ENCODE results near the gene SLC51A.
"Not testable (repeated sequence)": the region's sequence is repeated elsewhere in the genome, so short reads cannot be mapped to it uniquely, and the experiment has no call there.

The SLC51A gene

DNA sequence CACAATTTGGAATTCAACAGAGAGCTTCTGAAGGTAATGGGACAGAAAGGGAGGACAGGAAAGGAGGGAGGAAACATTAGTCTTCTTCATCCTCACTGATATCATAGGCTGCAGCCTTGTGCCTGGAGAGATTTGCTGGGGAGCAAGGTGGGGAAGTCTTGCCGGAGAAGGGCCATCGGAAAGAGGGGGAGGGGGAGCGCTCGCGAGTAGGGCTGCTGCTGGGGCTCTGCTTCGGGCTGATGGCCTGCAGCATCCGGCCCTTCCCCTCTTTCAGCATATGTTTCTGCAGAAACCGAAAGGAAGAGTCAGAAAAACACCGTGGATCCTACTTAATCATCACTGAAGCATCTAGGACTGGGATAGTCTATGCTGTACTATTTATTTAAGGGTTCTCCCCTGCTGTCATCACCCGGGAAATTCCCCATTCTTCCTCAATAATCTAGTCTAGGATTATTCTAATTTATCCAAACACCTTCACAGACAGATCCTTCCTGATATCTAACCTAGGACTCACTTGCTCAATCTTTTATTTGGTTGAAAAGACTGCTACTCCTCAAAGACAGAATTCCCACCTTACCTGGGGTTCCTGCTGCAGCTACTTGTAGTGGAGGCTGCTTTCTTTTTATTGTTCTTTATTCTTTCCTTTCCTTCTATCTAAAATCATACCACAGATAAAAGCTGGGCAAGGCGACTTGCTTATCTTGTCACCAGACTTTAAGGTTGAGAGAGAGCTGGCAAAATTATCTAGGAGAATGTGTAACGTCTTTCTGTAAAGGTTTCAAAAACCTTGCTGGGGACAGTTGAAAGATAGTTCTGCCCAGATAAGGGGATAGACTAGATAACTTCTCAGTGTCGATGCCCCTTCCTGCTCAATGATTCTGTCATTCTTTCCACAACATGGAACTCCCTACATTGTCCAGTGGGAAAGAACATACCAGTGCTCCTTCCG, 22.6 kb downstream of the SLC51A start:
- no peak for DNase-seq (ENCODE audit: low read depth in 2 of 2)

DNA sequence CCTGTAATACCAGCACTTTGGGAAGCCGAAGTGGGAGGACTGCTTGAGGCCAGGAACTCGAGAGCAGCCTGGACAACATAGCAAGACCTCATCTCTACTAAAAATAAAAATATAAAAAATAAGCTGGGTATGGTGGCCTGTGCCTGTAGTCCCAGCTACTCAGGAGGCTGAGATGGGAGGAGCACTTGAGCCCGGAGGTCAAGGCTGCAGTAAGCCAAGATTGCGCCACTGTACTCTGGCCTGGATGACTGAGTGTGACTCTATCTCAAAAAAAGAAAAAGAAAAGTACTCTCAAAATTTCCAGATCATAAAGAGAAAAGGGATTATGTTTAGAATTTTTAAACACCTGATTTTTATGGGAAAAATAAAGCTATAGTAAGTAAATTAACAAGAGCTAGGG, 24.1 kb downstream of the SLC51A start:
- DNase-seq (ENCODE audit: low read depth in 2 of 2): no peak

DNA sequence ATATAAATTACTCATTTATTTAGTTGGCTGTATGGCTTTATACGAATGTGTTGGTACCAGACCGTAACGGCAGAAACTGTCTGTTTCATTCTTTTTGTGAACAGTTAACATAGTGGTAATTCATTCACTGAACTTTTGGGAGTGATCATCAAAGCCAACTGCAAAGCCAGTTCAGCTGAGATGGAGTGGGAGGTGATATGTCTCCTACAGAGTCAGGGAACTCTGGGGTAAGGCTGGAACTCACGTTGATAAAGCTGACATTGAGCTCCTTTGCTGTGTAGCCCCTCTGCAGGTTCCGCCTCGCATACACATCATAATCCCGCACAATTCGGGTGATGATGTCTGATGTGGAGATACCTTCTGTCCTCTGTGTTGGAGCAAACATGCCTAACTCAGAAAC, 25.4 kb downstream of the SLC51A start:
- DNase-seq (ENCODE audit: low read depth in 2 of 2): no peak

DNA sequence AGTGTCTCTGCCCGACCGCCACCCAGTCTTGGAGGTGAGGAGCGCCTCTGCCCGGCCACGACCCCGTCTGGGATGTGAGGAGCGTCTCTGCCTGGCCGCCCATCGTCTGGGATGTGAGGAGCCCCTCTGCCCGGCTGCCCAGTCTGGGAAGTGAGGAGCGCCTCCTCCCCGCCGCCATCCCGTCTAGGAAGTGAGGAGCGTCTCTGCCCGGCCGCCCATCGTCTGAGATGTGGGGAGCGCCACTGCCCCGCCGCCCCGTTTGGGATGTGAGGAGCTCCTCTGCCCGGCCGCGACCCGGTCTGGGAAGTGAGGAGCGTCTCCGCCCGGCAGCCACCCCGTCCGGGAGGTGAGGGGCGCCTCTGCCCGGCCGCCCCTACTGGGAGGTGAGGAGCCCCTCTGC, 27.8 kb downstream of the SLC51A start:
- not testable (repeated sequence) for DNase-seq (ENCODE audit: low read depth in 2 of 2)

DNA sequence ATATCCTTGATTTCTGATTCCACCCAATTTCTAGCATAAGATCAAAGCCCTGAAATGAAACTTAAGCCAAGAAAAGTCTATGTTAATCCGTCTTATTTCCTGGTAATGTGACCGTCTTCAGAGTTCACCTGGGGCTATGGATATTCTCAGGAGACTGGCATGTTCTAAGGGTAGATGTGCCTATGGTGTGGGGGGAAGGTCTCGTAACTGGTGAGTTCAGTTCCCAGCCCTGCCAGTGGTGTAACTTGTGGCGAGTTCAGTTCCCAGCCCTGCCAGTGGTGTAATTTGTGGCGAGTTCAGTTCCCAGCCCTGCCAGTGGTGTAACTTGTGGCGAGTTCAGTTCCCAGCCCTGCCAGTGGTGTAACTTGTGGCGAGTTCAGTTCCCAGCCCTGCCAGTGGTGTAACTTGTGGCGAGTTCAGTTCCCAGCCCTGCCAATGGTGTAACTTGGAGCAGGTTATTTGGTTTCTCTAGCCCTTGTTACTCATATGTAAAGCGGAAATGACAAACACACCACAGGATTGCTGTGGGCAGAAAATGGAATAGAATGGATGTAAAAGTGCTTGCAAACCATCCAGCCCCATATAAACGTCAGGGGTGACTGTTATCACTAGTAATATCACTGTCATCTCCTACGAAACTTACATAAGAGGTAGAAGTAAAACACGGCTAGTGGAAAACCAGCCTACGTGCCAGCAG, 30.4 kb downstream of the SLC51A start:
- DNase-seq (ENCODE audit: low read depth in 2 of 2): no peak

DNA sequence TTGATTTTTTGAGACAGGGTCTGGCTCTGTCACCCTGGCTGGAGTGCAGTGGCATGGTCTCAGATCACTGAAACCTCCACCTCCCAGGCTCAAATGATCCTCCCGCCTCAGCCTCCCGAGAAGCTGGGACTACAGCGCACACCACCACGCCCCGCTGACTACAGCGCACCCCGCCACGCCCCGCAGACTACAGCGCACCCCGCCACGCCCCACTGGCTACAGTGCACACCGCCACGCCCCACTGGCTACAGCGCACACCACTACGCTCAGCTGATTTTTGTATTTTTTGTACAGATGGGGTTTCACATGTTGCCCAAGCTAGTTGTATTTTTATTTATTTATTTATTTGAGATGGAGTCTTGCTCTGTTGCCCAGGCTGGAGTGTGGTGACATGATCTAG, 35.6 kb downstream of the SLC51A start:
- DNase-seq (ENCODE audit: low read depth in 2 of 2): no peak

DNA sequence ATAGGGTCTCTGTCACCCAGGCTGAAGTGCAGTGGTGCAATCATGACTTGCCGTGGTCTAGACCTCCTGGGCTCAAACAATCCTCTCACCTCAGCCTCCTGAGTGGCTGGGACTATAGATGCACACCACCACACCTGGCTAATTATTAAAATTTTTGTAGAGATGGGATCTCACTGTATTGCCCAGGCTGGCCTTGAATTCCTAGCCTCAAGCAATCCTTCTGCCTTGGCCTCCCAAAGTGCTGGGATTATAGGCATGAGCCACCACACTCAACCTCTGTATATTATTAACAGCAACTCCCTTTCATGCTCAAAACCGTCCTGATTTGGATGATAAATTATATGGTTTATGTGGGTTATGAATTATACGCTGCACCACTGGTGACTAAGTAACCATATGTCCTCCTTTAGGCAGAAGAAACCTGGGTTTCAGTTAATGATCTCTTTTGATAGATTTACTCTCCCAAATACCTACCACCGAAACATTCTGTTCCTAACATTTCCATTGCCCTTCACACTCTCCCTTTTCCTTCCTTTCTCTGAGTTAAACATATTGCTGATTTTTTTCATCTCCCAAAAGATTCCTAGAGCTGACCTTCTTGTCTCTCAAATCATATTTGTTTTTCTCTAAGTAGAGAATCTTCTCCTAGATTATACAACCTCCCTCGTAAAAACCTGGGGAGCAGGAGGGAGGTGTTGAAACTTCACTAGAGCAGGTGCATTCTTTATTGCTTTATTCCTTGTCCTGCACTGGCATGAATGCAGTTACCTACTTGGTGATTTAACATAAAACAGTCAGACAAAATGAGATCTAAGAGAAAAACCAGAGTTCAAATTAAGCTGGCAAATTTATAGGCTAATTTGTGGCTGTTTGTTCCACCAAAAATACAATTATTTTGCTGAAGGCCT, 38.3 kb downstream of the SLC51A start:
- no peak for DNase-seq (ENCODE audit: low read depth in 2 of 2)

DNA sequence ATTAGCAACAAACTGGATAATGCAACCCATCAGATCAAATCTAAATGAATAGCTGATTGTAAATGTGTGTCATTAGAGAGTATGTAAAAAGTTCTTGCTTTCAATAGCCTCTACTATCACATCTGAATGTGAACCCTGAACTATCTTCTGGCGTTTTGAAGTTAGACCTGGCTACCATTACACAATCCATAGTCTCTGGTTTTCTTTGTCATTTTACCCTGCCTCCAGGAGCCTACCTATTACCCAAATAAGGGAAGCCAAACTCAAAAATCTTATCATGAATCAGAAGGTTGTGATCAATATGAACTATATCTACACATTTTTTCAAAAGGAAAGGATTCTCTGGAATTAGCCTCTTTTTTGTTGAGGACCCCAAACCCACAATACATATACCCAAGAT, 39.4 kb downstream of the SLC51A start:
- no peak for DNase-seq (ENCODE audit: low read depth in 2 of 2)

DNA sequence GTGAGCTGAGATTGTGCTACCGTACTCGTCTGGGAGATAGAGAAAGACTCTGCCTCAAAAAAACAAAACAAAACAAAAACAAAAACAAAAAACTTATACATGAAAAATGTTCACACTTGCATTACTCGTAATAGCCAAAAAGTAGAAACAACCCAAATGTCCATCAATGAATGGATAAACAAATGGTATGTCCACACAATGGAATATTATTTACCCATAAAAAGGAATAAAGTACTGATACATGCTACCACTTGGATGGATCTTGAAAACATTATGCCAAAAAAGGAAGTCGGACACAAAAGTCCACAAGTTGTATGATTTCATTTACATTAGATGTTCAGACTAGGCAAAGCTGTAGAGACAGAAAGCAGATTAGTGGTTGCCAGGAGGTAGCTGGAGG, 44.5 kb downstream of the SLC51A start:
- no peak for DNase-seq (ENCODE audit: low read depth in 2 of 2)

DNA sequence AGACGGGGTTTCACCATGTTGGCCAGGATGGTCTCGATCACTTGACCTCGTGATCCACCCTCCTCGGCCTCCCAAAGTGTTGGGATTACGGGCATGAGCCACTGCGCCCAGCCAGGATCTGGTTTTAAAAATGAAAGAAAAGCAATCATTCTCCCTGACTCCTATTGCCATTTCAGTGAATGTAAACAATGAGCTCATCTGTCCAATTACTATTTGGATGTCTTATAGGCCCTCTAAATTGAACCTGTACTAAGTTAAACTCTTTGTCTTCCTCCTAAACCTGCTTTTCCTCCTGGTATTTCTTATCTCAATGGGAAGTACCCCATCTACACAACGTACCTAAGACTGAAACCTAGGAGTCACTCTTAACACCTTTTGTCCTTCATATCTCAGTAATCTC, 47.5 kb downstream of the SLC51A start:
- no peak for DNase-seq (ENCODE audit: low read depth in 2 of 2)

DNA sequence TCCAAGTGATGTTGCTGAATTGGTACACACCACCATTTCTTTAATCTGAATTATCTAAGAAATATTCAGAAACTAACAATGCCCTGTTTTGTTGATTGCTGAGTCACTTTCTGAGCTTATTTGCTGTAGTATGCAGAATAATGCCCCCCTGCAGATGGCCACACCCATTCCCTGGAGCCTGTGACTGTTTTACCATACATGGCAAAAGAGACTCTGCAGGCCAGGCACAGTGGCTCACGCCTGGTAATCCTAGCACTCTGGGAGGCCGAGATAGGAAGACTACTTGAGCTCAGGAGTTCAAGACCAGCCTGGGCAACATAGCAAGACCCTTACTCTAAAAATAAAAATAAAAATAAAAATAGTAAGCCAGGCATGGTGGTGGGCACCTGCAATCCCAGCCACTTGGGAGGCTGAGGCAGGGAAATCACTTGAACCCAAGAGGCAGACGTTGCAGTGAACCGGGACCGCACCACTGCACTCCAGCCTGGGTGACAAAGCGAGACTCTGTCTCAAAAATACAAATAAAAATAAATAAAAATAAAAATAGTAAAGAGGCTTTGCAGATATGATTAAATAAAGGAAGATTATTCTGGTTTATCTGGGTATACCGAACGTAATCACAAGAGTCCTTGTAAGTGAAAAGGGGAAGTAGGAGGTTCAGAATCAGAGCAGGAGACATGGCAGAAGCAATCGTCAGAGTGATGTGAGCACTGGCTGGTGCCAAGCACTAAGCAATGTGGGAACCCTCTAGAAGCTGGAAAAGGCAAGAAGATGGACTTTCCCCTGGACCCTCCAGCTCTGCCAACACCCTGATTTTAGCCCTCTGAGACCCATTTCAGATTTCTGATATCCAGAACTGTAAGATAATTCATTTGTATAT, 52.2 kb downstream of the SLC51A start:
- DNase-seq (ENCODE audit: low read depth in 2 of 2): no peak

DNA sequence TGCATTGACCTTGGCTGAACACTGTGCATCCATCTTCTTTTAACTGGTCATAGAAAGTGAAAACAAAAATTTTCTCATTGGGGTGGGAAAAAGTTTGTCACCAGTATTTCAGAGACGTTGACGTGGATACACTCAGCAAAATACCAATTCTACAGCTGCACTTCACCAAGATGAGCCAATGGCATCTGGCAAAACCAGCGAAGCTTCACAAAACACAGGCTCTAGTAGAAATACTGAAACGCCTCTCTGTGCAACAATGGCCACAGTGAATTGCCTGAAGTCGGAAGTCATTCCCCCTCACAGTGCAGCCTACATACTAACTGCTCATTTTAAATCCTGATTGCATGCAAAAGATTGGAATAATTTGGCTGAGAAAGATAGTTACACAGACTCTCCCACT, 54.2 kb downstream of the SLC51A start:
- DNase-seq (ENCODE audit: low read depth in 2 of 2): no peak

DNA sequence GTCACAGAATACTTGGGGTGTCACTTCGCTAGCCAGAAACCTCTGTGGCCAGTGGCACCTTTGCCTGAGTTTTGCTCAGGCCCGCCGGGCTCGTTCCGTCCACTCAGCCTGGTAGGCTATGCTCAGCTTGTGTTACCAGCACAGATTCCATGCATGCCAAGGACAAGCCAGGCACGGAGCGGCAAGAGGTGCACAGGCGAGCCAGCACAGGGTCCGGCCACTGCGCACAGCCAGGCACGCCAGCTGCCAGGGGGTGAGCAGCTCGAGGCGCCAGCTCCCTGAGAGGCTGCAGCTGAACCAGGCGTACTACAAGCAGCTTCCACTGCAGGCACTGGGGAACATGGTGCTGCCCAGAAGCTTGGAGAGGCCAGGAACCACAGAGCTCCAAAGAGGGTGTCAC, 56.5 kb downstream of the SLC51A start:
- DNase-seq (ENCODE audit: low read depth in 2 of 2): no peak

DNA sequence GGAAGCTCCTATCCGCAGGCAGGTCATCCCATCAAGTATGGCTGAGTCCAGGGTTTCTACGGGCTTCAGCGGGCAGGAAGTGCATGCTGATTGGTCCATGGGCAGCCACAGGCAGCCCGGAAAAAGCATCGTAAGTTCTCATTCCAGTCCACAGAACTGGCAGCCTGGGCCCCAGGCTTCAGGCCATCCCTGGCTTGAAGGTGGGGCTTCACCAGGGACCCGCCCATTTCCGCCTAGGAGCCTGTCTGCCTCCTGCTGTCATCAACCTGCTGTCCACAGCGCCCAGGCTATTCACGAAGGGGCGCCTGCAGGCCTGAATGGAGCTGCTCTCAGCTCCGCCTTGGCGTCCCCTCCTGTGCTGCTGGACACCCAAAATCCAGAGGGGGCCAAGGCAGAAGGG, 57.3 kb downstream of the SLC51A start:
- no peak for DNase-seq (ENCODE audit: low read depth in 2 of 2)

DNA sequence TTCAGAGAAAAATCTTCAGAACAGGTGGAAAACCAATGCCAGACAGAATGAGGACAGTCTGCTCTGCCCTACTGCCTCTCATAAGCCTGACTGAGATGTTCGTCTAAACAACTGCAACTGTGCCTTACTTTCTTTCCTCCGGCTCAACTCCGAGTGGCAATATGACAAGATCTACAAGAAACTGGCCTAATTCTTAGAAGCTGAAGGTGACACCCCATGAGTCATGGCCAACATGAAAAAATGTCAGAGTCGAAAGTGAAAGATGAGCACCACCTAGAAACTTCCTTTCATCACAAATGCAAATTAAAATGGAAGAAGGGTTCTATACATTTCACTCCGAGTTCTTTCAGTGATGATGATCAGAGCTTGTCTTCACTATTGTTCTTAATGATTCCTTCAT, 58.3 kb downstream of the SLC51A start:
- peak; percentile 23 to 26 for DNase-seq (ENCODE audit: low read depth in 2 of 2)

DNA sequence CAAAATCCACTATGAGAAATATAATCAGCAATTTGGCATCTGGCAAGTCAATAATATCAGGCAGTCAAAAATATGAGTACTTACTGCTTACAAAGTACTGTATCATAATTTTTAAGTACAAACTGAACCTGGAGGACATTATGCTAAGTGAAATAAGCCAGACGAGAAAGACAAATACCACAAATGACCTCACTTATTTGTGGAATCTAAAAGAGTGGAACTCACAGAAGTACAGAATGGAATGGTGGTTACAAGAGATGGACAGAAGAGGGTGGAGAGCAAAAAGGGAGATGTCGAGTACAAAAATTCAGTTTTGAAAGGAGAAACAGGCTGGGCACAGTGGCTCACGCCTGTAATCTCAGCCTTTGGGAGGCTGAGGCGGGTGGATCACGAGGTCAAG, 58.8 kb downstream of the SLC51A start:
- no peak for DNase-seq (ENCODE audit: low read depth in 2 of 2)

DNA sequence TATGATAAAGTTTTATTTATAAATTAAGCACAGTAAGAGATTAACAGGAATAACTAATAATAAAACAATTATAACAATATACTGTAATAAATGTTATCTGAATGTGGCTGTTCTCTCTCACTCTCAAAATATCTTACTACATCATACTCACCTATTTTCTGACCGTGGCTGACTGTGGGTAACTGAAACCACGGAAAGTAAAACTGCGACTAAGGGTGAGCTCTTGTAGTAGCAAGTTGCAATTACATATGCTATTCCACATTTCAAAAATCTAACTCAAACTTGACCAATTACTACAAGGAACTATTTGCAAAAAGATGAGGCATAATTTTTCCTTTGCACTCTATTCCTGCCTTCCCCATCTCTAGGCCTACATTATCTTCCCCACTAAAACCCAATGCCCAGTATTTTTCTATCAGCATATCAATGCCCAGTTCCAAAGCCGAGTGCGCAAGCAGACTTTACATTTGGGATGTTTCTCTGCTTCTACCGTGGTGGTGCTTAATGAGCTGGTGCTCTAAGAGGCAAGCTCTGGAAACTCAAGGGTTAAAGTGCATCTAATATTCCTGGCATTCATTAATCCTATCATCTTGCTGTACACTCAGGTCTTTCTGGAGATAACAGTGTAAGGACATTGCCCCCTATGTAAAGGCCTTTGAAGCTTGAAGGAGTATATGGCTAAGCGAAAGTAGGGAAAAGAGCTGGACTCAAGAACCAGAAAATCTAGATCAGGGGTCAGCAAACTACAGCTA, 64.5 kb downstream of the SLC51A start:
- no peak for DNase-seq (ENCODE audit: low read depth in 2 of 2)

DNA sequence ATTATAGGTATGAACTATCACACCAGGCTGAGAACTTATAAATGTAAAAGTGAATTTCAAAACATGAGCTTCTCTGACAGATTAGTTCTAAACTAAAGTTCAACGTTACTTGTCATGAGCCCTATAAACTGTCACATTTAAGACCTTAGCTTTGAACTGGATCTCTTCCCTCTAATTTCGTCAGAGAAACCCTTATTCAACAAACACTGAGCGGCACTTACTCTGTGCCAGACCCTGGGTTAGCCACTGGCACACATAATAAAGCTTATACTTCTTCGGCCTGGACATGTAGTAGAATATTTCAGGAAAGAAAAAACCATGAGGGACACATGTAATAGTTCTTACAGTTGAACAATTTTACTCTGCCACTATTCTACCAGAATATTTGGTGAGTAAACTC, 65.6 kb downstream of the SLC51A start:
- DNase-seq (ENCODE audit: low read depth in 2 of 2): no peak

Measured in stimulated activated CD8-positive, alpha-beta memory T cell treated with anti-CD3 and anti-CD28 coated beads, Interleukin-2, amount 100 ng/mL, for 48 hours (primary cell).